ENCODE measurements around the gene HIVEP2. TPM values are rescaled to one million over a fixed set of nuclear protein-coding genes. Genes with fewer than 3 reads are reported as not detected.
A peak's percentile ranks its signal among the peaks of the same experiment; 100 is the strongest.

The HIVEP2 gene
- total and polyA plus RNA-seq, 4 experiments from 2014 or later, result 5.0 to 92.7 (median 56.7) TPM

GRCh38 chr6:142848156-142848555 lies 96.8 kb downstream of the HIVEP2 start:
- intact Hi-C loops (cut with micrococcal nuclease), result loop anchor here (5.0 kb wide), 1 partner anchor 101 kb away; no protein-coding TSS in a partner anchor
- Histone ChIP-seq H3K36me3 (ENCODE audit: insufficient read depth, low read length) (no peaks in the 10 kb centered on the region), H3K4me3 (ENCODE audit: low read length in 2 of 2) (no peak overlapping the region), H3K9me3 (ENCODE audit: control insufficient read depth in 1 of 2, low read length in 2 of 2) (no peaks in the 10 kb centered on the region), H3K4me1 (ENCODE audit: insufficient read depth, low read length) (peaks cover 100% of the 10 kb centered on the region), H3K27me3 (ENCODE audit: insufficient read depth, low read length) (no peaks in the 10 kb centered on the region), H3K27ac (ENCODE audit: low read depth, low read length) (peak overlapping the region; percentile 83)
- Mint-ChIP-seq H3K4me1 (peaks cover 72 to 100% (median 90%) of the 10 kb centered on the region in 4 donors), H3K27ac (peak overlapping the region; percentile 87 to 97 (median 91)), H3K36me3 (peaks cover 0 to 9% of the 10 kb centered on the region in 2 donors), H3K4me3 (peak overlapping the region in 6 of 8 donors; percentile 18 to 95 (median 52)), H3K9me3 (no peaks in the 10 kb centered on the region), H3K27me3 (no peaks in the 10 kb centered on the region)
- POLR2A ChIA-PET (ENCODE audit: partially characterized antibody), result interaction anchor here (0.9 to 15.4 kb wide), 16 partner anchors 7 to 1207 kb away, joined by 3 to 409 read pairs (median 7); partner anchors contain the start of gene HIVEP2
- no peak for DNase-seq
- CTCF ChIA-PET (ENCODE audit: partially characterized antibody), result interaction anchor here (0.9 to 1.5 kb wide), 4 partner anchors 8 to 62 kb away, joined by 3 to 5 read pairs (median 4); no protein-coding TSS in a partner anchor

- ChIA-PET CTCF (ENCODE audit: partially characterized antibody) (interaction anchor here (1.0 to 1.7 kb wide), 2 partner anchors 10 to 46 kb away, joined by 3 to 4 read pairs; no protein-coding TSS in a partner anchor), POLR2A (ENCODE audit: partially characterized antibody) (interaction anchor here (0.9 to 15.4 kb wide), 12 partner anchors 8 to 99 kb away, joined by 3 to 409 read pairs (median 8); partner anchors contain the start of gene HIVEP2)
- H3K9me3 Mint-ChIP-seq, result no peaks in the 10 kb centered on the region
- Histone ChIP-seq H3K9me3 (ENCODE audit: control insufficient read depth in 1 of 2, low read length in 2 of 2) (no peaks in the 10 kb centered on the region), H3K27ac (ENCODE audit: low read depth, low read length) (peak overlapping the region; percentile 83), H3K4me3 (ENCODE audit: low read length in 2 of 2) (peak overlapping the region in 1 of 2 donors; percentile 55), H3K36me3 (ENCODE audit: insufficient read depth, low read length) (no peaks in the 10 kb centered on the region), H3K4me1 (ENCODE audit: insufficient read depth, low read length) (peaks cover 98% of the 10 kb centered on the region), H3K27me3 (ENCODE audit: insufficient read depth, low read length) (no peaks in the 10 kb centered on the region)
- peaks cover 69 to 100% (median 88%) of the 10 kb centered on the region in 4 donors for H3K4me1 Mint-ChIP-seq
- DNase-seq, result no peak
- peak overlapping the region; percentile 78 to 95 (median 87) for H3K4me3 Mint-ChIP-seq
- H3K36me3 Mint-ChIP-seq, result peaks cover 0 to 9% of the 10 kb centered on the region in 2 donors
- H3K27ac Mint-ChIP-seq, result peak overlapping the region; percentile 89 to 99 (median 96)
- intact Hi-C loops (cut with micrococcal nuclease), result loop anchor here (5.0 kb wide), 1 partner anchor 100 kb away; no protein-coding TSS in a partner anchor
- H3K27me3 Mint-ChIP-seq, result no peaks in the 10 kb centered on the region
Observed at GRCh38 chr6:142846883-142847287, 98.1 kb downstream of the HIVEP2 start.

GRCh38 chr6:142846459-142846831 lies 98.5 kb downstream of the HIVEP2 start:
- CTCF ChIA-PET (ENCODE audit: partially characterized antibody), result interaction anchor here (1.0 to 1.7 kb wide), 3 partner anchors 10 to 89 kb away, joined by 3 to 4 read pairs (median 4); no protein-coding TSS in a partner anchor
- POLR2A ChIA-PET (ENCODE audit: partially characterized antibody), result interaction anchor here (1.0 to 15.4 kb wide), 14 partner anchors 9 to 100 kb away, joined by 3 to 409 read pairs (median 10); partner anchors contain the start of gene HIVEP2
- Mint-ChIP-seq H3K9me3 (no peaks in the 10 kb centered on the region), H3K36me3 (peaks cover 0 to 9% of the 10 kb centered on the region in 2 donors), H3K27ac (peak overlapping the region; percentile 89 to 99 (median 96)), H3K4me1 (peaks cover 68 to 100% (median 87%) of the 10 kb centered on the region in 4 donors), H3K4me3 (peak overlapping the region; percentile 78 to 95 (median 87)), H3K27me3 (no peaks in the 10 kb centered on the region)
- peak in 1 of 5 donors; percentile 71 for DNase-seq
- intact Hi-C loops (cut with micrococcal nuclease), result loop anchor here (5.0 kb wide), 1 partner anchor 99 kb away; no protein-coding TSS in a partner anchor
- Histone ChIP-seq H3K27ac (ENCODE audit: low read depth, low read length) (peak overlapping the region; percentile 83), H3K36me3 (ENCODE audit: insufficient read depth, low read length) (no peaks in the 10 kb centered on the region), H3K9me3 (ENCODE audit: control insufficient read depth in 1 of 2, low read length in 2 of 2) (no peaks in the 10 kb centered on the region), H3K4me3 (ENCODE audit: low read length in 2 of 2) (peak overlapping the region; percentile 31 to 55), H3K4me1 (ENCODE audit: insufficient read depth, low read length) (peaks cover 98% of the 10 kb centered on the region), H3K27me3 (ENCODE audit: insufficient read depth, low read length) (no peaks in the 10 kb centered on the region)

- Mint-ChIP-seq H3K9me3 (no peaks in the 10 kb centered on the region), H3K36me3 (peaks cover 0 to 9% of the 10 kb centered on the region in 2 donors), H3K4me3 (peak overlapping the region; percentile 78 to 95 (median 87)), H3K27ac (peak overlapping the region; percentile 89 to 99 (median 96)), H3K27me3 (no peaks in the 10 kb centered on the region), H3K4me1 (peaks cover 65 to 99% (median 85%) of the 10 kb centered on the region in 4 donors)
- no peaks in the 10 kb centered on the region for H3K36me3 ChIP-seq (ENCODE audit: insufficient read depth, low read length)
- peaks cover 96% of the 10 kb centered on the region for H3K4me1 ChIP-seq (ENCODE audit: insufficient read depth, low read length)
- CTCF ChIA-PET (ENCODE audit: partially characterized antibody), result interaction anchor here (0.7 to 1.7 kb wide), 11 partner anchors 8 to 97 kb away, joined by 3 to 11 read pairs (median 4); no protein-coding TSS in a partner anchor
- intact Hi-C loops (cut with micrococcal nuclease), result loop anchor here (1.0 to 5.0 kb wide), 2 partner anchors 11 to 99 kb away; no protein-coding TSS in a partner anchor
- H3K4me3 ChIP-seq (ENCODE audit: low read length in 2 of 2), result peak overlapping the region; percentile 31 to 55
- no peaks in the 10 kb centered on the region for H3K9me3 ChIP-seq (ENCODE audit: control insufficient read depth in 1 of 2, low read length in 2 of 2)
- POLR2A ChIA-PET (ENCODE audit: partially characterized antibody), result interaction anchor here (0.8 to 15.4 kb wide), 25 partner anchors 9 to 181 kb away, joined by 3 to 409 read pairs (median 6); partner anchors contain the start of gene HIVEP2
- peak overlapping the region; percentile 83 for H3K27ac ChIP-seq (ENCODE audit: low read depth, low read length)
- no peaks in the 10 kb centered on the region for H3K27me3 ChIP-seq (ENCODE audit: insufficient read depth, low read length)
- DNase-seq, result peak; percentile 59 to 77 (median 62)
Observed at GRCh38 chr6:142845624-142846458, 99.1 kb downstream of the HIVEP2 start.

GRCh38 chr6:142845143-142845571 lies 99.8 kb downstream of the HIVEP2 start:
- peak in 3 of 5 donors; percentile 42 to 52 (median 51) for DNase-seq
- H3K4me3 ChIP-seq (ENCODE audit: low read length in 2 of 2), result peak overlapping the region; percentile 31 to 55
- no peaks in the 10 kb centered on the region for H3K36me3 ChIP-seq (ENCODE audit: insufficient read depth, low read length)
- Mint-ChIP-seq H3K36me3 (peaks cover 0 to 9% of the 10 kb centered on the region in 2 donors), H3K4me1 (peaks cover 59 to 96% (median 78%) of the 10 kb centered on the region in 4 donors), H3K4me3 (peak overlapping the region; percentile 78 to 95 (median 87)), H3K27me3 (no peaks in the 10 kb centered on the region), H3K27ac (peak overlapping the region; percentile 89 to 99 (median 96)), H3K9me3 (no peaks in the 10 kb centered on the region)
- no peaks in the 10 kb centered on the region for H3K9me3 ChIP-seq (ENCODE audit: control insufficient read depth in 1 of 2, low read length in 2 of 2)
- H3K27me3 ChIP-seq (ENCODE audit: insufficient read depth, low read length), result no peaks in the 10 kb centered on the region
- intact Hi-C loops (cut with micrococcal nuclease), result loop anchor here (1.0 to 5.0 kb wide), 2 partner anchors 12 to 98 kb away; no protein-coding TSS in a partner anchor
- peak overlapping the region; percentile 83 for H3K27ac ChIP-seq (ENCODE audit: low read depth, low read length)
- POLR2A ChIA-PET (ENCODE audit: partially characterized antibody), result interaction anchor here (0.8 to 15.4 kb wide), 24 partner anchors 10 to 182 kb away, joined by 3 to 409 read pairs (median 6); partner anchors contain the start of gene HIVEP2
- CTCF ChIA-PET (ENCODE audit: partially characterized antibody), result interaction anchor here (0.7 to 1.5 kb wide), 10 partner anchors 9 to 97 kb away, joined by 3 to 11 read pairs (median 4); no protein-coding TSS in a partner anchor
- H3K4me1 ChIP-seq (ENCODE audit: insufficient read depth, low read length), result peaks cover 94% of the 10 kb centered on the region

DNA sequence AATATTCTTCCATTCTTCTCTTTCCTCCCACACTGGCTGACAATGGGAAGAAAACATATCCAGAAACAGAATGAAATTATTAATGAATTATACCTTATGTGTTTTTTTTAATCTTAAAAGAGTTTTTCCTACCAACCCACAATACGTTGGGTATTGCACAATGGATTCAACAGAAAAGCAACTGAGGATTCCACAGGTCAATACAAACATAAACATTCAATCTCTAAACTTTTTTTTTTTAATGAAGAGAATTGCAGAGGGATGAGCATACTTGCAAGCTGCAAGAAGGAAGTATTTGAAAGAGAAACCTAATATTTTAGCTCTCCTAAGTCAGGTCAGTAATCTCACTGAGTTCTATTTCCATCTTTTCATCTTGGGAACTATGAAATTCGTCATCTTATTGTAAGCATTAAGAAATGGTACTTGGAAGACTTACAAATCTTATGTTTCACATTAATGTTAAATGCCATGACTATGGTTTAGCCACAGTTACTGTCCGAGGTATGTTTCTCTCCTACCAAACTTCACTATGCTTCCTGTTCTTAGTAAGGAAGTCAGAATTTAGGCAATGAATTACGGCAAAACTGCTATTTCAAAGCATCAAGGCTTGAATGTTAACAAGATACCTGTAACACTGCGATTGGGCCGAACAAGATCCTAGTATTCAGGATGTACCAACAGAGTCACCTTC lies 100.8 kb downstream of the HIVEP2 start:
- no peaks in the 10 kb centered on the region for H3K36me3 ChIP-seq (ENCODE audit: insufficient read depth, low read length)
- ChIA-PET CTCF (ENCODE audit: partially characterized antibody) (interaction anchor here (1.3 to 2.5 kb wide), 5 partner anchors 9 to 98 kb away, joined by 3 to 13 read pairs (median 5); no protein-coding TSS in a partner anchor), POLR2A (ENCODE audit: partially characterized antibody) (interaction anchor here (1.4 to 15.4 kb wide), 22 partner anchors 10 to 102 kb away, joined by 3 to 409 read pairs (median 14); partner anchors contain the start of gene HIVEP2)
- H3K27me3 ChIP-seq (ENCODE audit: insufficient read depth, low read length), result no peaks in the 10 kb centered on the region
- H3K9me3 ChIP-seq (ENCODE audit: control insufficient read depth in 1 of 2, low read length in 2 of 2), result no peaks in the 10 kb centered on the region
- peaks cover 60 to 96% (median 78%) of the 10 kb centered on the region in 4 donors for H3K4me1 Mint-ChIP-seq
- H3K27me3 Mint-ChIP-seq, result no peaks in the 10 kb centered on the region
- H3K27ac ChIP-seq (ENCODE audit: low read depth, low read length), result peak overlapping the region; percentile 83
- H3K4me3 ChIP-seq (ENCODE audit: low read length in 2 of 2), result peak overlapping the region; percentile 31 to 55
- peak overlapping the region; percentile 89 to 99 (median 96) for H3K27ac Mint-ChIP-seq
- peak overlapping the region; percentile 78 to 95 (median 87) for H3K4me3 Mint-ChIP-seq
- no peaks in the 10 kb centered on the region for H3K9me3 Mint-ChIP-seq
- H3K4me1 ChIP-seq (ENCODE audit: insufficient read depth, low read length), result peaks cover 93% of the 10 kb centered on the region
- peaks cover 0 to 9% of the 10 kb centered on the region in 2 donors for H3K36me3 Mint-ChIP-seq
- no peak for DNase-seq
- intact Hi-C loops (cut with micrococcal nuclease), result loop anchor here (5.0 kb wide), 1 partner anchor 58 kb away; no protein-coding TSS in a partner anchor
